K562 (cell line): ENCODE results near the gene FMNL3. TPM values are rescaled to one million over a fixed set of nuclear protein-coding genes. Genes with fewer than 3 reads are reported as not detected.

Source experiments
- CBX2 ChIP-seq: fragments of 200-600 bp; sonication (generic); IDR thresholded peaks from one replicate; pipeline ENCODE4 v1.6.1; 2012; ENCODE audit warnings: mild to moderate bottlenecking, low read length, inconsistent platforms; ENCODE audit not compliant: insufficient read depth, poor library complexity, severe bottlenecking
- CEBPG ChIP-seq, 3 experiments: fragments of 200-800 bp in 1 of 3; sonication (Bioruptor generic) in 1 of 3; sonication (generic) in 1 of 3; formaldehyde crosslinking in 1 of 3; IDR thresholded peaks in 2 of 3; conservative IDR thresholded peaks in 1 of 3; 2 replicates each; pipeline versions ENCODE4 v1.6.1 to v1.8.0; 2016 to 2022; ENCODE audit warnings: missing compliant biosample characterization in 2 of 3, missing genetic modification characterization in 2 of 3, mild to moderate bottlenecking in 1 of 3, missing genetic modification reagents in 1 of 3
- FOXJ3 ChIP-seq: sonication (generic); formaldehyde crosslinking; IDR thresholded peaks from 2 replicates; pipeline ENCODE4 v1.4.0; 2020; ENCODE audit warnings: mild to moderate bottlenecking, missing genetic modification reagents
- POLR2AphosphoS5 ChIP-seq: IDR thresholded peaks from 2 replicates; pipeline ENCODE4 v1.6.1; 2011; ENCODE audit warnings: mild to moderate bottlenecking, low read depth, low read length, moderate library complexity; ENCODE audit not compliant: control insufficient read depth, insufficient read depth
- USF1 ChIP-seq: sonication (generic); formaldehyde crosslinking; IDR thresholded peaks from 2 replicates; pipeline ENCODE4 v1.9.0; 2022; ENCODE audit warnings: mild to moderate bottlenecking, missing genetic modification reagents
- ZBTB40 ChIP-seq, 2 experiments: fragments of 450-650 bp in 1 of 2; sonication (generic) in 1 of 2; formaldehyde crosslinking in 1 of 2; IDR thresholded peaks; 2 replicates each; pipeline versions ENCODE4 v1.7.1 to v1.9.0; 2016 to 2022; ENCODE audit warnings: inconsistent platforms in 1 of 2, mild to moderate bottlenecking in 1 of 2, missing genetic modification reagents in 1 of 2
- ZNF239 ChIP-seq: fragments of 250-450 bp; sonication (Bioruptor Pico); IDR thresholded peaks from 2 replicates; pipeline ENCODE4 v1.4.0; 2020; ENCODE audit warnings: mild to moderate bottlenecking
- polyA plus RNA-seq, 8 experiments: library from polyadenylated mRNA; depleted of rRNA in 4 of 8; stranded (reverse) in 5 of 8; unstranded in 3 of 8; fragments of >200 nt; fragmentation: Nextera tagmentation in 2 of 8; fragmentation: Illumina TruSeq in 1 of 8; extraction: Ambion mirVana in 2 of 8; extraction: Trizol in 1 of 8; gene quantifications; 2 replicates each; pipeline versions ENCODE4 v1.2.1 to v1.2.3, GENCODE V29; 2011 to 2014; ENCODE audit warnings: inconsistent platforms in 1 of 8, missing spikeins in 1 of 8
- total RNA-seq, 7 experiments: library from RNA; depleted of rRNA in 6 of 7; stranded (reverse); fragments of >200 nt in 6 of 7; fragmentation: Illumina TruSeq in 2 of 7; extraction: Trizol in 2 of 7; gene quantifications; 2 replicates each; pipeline versions ENCODE4 v1.2.1 to v1.2.3, GENCODE V29; 2011 to 2021; ENCODE audit warnings: low replicate concordance in 1 of 7

Gene FMNL3
- total and polyA plus RNA-seq, 9 of the 15 experiments (the other 6 are each of a cell fraction or from before 2014, with no cell fraction given): 0.49 to 14.4 (median 6.8) TPM

GRCh38 chr12:49649892-49650291 is 57.3 kb downstream of the FMNL3 start (continued):
- no peak for TF ChIP-seq ZBTB40 (IDR thresholded peaks at IDR 0.05)
- no peak for TF ChIP-seq ZBTB40 (CRISPR knock-in tag; IDR thresholded peaks at IDR 0.05)
- TF ChIP-seq CEBPG (CRISPR knock-in tag; IDR thresholded peaks at IDR 0.05): no peak
- TF ChIP-seq CEBPG (tag; conservative IDR thresholded peaks at IDR 0.05 in 1 of 2, IDR thresholded peaks at IDR 0.05 in 1 of 2): peak in 1 of 2 experiments; percentile 36; a peak in 1 of 4 replicates
- no peak for TF ChIP-seq POLR2AphosphoS5
- TF ChIP-seq ZNF239: no peak
- no peak for TF ChIP-seq USF1 (CRISPR knock-in tag)
- TF ChIP-seq CBX2: no peak
- TF ChIP-seq FOXJ3 (CRISPR knock-in tag): no peak
